Stimulated activated CD4-positive, alpha-beta T cell treated with anti-CD3 and anti-CD28 coated beads, Interleukin-1b, Interleukin-23, amount 100 ng/mL, for 1 hour (primary cell): Measurements from ENCODE around the gene PSKH1.

Experiments used
- DNase-seq, 2 donors: peaks; one replicate each; pipeline ENCODE4 v3.0.0-alpha.2; 2020; ENCODE audit warnings: low read depth in 2 of 2

The PSKH1 gene

DNA sequence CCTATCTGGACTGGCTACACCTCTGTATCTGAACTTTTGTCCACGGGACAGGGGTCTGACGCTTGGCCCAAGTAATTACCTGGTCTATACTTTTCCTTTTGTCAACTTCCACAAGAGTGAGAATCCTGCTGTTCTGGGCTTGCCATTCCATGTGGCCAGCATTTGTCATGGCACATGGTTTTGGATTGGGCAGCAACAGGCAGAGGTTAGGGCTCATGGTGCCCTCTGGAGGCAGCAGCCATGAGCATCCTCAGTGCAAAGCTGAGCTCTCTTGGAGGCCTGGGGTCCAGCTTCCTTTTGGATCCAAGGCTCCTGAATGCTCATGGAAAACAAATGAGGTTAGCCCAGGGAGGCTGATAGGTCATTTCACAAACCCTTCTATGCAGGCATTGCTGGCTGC, 27.7 kb upstream of the PSKH1 start:
- no peak for DNase-seq

DNA sequence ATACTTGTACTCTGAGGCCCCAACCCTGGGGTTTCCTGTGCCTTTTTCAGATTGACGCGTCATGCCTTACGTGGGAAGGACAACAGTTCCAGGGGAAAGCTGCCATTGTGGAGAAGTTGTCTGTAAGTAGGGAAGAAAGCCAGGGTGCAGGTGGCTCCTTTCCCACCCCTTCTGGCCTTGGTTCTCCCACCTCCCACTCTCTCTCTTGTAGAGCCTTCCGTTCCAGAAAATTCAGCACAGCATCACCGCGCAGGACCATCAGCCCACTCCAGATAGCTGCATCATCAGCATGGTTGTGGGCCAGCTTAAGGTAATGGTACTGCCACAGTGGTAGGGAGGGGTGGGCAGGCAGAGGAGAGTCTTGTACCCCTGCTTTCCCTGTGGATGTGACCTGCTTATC, 24.8 kb upstream of the PSKH1 start:
- DNase-seq, result no peak

DNA sequence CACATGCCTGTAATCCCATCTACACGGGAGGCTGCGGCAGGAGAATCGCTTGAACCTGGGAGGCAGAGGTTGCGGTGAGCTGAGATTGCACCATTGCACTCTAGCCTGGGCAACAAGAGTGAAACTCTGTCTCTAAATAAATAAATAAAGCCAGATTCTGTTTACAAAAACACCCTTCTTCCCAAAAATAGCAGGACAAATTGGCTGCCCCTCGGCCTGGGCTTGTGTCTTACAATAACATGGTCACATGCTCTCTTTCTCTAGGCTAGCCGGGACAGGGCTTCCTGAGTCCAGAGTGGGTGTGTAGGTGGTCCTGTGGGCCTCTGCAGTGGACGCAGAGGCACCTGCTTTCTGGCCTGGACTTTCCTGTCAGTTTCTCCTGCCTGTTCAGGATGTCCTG, 23.4 kb upstream of the PSKH1 start:
- no peak for DNase-seq

DNA sequence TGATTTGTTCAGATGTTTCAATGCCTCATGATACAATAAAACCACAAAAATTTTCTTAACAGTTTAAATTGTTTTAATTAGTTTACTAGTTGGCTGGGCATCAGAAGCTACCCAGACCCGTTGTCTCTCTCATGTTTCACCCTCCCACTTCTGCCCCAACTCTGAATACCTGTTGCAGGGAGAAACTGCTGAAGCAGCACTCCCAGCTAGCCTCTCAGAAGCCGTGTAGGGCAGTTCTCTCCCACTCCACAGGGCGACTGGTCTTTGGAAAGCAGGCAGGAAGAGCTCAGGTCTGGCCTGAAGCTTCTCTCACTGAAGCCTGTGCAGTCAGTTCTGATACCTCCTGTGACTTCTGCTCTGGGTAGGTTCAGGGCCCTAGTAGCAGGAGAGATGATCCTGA, 21.8 kb upstream of the PSKH1 start:
- DNase-seq, result no peak

DNA sequence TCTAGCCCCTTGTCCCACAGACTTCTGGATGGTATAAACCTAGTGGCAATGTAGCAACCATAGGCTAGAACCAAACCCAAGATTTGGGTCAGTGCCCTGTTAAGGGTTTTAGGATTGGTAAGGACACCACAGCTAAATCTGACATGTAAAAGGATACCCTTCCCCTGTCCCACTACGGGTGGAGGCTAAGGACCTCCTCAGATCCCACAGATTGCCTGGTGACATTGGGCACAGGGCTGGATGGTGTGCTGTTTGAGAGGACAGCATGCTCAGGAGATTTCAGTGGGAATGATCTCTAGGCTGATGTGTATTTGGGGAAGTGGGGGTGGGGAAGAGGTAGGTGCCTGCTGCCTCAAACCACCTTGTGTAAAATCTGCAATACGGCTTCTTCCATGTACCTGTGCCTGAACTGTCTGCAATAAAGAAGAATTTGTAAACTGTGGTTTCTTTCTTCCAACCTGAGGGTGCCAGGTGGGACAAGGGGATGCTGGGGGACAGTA, 20.9 kb upstream of the PSKH1 start:
- DNase-seq, result no peak

DNA sequence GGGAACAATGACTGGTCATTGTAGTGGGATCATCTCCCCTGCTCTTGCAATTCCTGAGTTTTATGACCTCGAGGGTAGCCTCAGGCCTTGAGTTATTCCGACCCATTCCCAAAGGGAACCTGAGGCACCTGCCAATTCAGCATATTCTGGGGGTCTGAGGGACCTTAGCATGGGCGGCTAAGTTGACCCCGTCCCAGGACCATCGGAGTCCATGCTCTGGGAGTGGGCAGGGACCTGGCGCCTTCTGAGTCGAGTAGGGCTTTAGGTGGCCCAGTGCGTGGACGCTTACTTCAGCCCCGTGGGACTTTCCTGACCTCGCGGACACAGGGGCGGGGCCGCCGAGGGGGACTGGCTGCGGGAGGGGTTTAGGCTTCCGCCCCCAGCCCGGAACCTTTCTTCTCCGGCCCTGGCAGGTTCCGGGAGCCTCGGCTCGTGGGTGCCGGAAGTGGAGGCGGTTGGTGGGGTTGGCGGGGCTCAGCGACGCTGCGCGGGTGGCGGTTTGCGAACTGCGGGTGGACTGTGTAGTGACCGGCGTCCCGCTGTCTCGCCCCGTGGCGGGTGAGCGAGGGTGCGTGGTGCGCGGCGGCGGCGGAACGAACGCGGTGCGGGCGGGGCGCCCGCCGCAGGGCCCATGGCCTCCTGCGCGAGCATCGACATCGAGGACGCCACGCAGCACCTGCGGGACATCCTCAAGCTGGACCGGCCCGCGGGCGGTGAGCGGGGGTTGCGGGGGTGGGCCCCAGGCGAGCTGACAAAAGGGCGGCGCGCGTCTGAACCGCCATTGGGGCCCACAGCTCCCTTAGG, 20.2 kb upstream of the PSKH1 start, which contains the start of gene EDC4:
TSS of gene EDC4 (plus strand) at position 422 of the 804 bp plus-strand sequence. CDS start at position 632, 210 bp downstream.
- DNase-seq, result peak; percentile 69 to 84

DNA sequence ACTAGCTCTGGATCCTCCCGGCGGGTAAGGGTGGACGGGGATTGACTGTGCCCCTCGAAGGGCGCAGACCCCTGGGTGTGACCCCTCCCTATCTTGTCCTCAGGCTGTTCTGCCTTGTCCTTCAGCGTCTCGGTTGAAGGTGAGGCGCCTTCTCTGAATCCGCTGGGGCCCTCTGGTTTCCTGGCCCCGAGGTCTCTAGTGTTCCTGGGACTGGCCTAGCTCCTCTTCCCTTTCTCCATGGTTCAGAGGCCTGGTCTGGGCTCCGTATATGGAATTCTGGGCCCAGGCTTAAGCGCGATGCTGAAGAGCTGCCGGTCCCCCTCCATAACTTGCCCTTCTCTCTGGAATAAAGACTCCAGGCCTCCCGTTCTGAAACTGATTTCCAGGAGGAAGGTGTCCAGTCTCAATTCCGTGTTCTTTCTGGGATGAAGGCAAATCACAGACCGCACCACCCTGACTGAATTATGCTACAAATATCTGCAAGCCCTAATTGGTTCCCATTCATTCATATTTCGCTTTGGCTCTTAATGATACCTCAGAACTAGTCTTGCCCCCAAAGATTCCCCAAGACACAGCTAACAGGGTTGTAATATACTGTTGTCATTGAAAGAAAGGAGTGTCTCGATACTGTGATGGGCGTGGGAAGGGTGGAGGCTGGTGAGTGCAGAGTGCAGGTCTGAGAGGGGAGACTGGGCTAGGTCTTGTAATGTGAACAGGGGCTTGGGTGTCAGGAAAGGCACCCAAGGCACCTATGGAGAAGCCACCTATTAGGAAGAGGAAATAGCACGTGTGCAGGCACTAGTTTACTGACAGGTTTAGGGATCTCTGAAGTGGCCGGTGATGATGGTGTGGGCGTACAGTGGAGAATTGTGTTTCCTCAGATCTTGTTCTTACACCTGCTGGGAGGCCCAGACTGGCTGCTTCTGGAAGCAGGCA, 19.4 kb upstream of the PSKH1 start:
- no peak for DNase-seq

DNA sequence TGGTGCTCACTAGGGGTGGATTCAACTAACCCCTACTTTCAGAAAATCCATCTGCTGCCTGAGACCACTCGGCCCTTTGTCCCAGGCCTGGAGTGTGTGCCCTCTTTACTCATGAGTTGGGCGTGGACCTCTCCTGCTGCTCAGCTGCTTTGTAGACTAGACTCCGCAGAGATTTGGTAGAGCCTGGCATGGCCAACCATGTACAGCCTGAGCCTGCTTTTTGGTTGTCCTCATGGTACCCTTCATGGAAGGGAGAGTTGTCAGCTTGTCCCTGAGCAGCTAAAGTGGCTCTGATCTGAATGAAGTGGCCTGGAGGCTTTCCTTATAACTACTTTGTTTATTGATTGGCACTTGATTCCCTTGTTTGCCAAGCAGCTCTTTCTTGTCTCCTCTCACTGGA, 18.7 kb upstream of the PSKH1 start:
- DNase-seq, result no peak

DNA sequence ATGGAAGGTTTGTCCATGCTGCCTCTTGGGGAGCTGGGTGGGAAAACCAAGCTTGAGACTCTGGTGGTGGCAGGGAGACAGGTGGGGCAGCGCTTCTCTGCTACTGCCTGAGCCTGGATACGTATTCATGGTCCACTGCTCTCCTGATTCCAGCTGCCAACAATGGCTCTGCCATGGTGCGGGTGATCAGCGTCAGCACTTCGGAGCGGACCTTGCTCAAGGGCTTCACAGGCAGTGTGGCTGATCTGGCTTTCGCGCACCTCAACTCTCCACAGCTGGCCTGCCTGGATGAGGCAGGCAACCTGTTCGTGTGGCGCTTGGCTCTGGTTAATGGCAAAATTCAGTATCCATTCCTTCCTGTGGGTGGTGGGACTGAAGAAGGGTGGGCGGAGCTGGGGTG, 16.0 kb upstream of the PSKH1 start:
- DNase-seq, result no peak

DNA sequence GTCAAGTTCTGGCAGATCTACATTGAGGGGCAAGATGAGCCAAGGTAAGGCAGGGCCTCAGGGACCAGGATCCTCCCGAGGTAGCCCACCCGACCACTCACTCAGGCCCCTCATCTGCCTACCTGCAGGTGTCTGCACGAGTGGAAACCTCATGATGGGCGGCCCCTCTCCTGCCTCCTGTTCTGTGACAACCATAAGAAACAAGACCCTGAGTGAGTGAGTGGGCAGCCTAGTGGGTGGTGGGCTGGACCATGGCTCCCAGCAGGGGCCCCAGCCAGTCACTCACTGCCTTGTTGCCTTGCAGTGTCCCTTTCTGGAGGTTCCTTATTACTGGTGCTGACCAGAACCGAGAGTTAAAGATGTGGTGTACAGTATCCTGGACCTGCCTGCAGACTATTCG, 14.8 kb upstream of the PSKH1 start:
- no peak for DNase-seq

DNA sequence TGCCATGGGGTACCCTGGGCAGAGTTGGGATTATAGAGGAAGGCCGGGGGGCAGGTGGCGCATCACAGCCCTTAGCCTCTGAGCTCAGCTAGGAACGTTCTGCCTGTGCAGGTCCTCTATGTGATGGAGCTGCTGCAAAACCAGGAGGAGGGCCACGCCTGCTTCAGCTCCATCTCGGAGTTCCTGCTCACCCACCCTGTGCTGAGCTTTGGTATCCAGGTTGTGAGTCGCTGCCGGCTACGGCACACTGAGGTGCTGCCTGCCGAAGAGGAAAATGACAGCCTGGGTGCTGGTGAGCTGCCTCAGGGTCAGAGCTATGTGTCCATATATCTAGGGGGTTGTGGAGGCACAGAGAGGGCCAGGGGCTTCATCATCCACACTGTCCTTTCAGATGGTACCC, 14.2 kb upstream of the PSKH1 start:
- no peak for DNase-seq

DNA sequence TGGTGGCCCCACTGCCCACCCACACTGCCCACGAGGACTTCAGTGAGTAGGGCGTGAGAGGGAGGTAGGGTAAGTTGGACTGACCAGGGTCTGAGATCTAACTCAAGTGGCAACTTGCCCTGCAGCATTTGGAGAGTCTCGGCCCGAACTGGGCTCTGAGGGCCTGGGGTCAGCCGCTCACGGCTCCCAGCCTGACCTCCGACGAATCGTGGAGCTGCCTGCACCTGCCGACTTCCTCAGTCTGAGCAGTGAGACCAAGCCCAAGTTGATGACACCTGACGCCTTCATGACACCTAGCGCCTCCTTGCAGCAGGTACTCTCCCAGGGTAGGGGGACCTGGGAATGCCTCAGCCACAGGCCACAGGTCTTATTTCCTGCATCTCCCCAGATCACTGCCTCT, 13.6 kb upstream of the PSKH1 start:
- no peak for DNase-seq

DNA sequence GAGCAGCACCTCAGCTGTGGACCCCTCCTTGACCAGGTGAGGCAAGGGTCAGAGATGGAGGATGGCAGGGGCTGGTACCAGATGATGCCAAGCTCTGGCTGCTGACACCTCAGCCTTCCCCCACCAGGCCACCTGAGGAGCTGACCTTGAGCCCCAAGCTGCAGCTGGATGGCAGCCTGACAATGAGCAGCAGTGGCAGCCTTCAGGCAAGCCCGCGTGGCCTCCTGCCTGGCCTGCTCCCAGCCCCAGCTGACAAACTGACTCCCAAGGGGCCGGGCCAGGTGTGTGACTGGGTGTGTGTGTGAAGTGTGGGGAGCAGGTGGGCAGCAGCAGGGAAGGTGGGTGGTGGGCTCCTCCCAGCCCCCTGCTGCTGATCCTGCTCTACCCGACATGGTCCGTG, 13.1 kb upstream of the PSKH1 start:
- no peak for DNase-seq

DNA sequence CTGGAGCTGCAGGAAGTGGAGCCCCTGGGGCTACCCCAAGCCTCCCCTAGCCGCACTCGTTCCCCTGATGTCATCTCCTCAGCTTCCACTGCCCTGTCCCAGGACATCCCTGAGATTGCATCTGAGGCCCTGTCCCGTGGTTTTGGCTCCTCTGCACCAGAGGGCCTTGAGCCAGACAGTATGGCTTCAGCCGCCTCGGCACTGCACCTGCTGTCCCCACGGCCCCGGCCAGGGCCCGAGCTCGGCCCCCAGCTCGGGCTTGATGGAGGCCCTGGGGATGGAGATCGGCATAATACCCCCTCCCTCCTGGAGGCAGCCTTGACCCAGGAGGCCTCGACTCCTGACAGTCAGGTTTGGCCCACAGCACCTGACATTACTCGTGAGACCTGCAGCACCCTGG, 12.5 kb upstream of the PSKH1 start:
- no peak for DNase-seq

DNA sequence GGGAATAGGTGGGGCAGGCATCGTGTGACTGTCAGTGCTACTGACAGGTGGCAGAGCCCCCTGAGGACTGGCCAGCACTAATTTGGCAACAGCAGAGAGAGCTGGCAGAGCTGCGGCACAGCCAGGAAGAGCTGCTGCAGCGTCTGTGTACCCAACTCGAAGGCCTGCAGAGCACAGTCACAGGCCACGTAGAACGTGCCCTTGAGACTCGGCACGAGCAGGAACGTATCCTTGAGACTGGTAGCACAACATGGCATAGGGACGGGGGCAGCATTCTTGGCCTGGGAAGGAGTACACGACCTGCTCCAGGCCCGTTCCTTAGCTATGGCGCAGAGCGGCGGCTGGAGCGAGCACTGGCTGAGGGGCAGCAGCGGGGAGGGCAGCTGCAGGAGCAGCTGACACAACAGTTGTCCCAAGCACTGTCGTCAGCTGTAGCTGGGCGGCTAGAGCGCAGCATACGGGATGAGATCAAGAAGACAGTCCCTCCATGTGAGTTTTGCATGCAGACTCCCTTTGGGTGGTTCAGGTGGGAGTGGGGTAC, 11.4 kb upstream of the PSKH1 start:
- DNase-seq, result no peak

DNA sequence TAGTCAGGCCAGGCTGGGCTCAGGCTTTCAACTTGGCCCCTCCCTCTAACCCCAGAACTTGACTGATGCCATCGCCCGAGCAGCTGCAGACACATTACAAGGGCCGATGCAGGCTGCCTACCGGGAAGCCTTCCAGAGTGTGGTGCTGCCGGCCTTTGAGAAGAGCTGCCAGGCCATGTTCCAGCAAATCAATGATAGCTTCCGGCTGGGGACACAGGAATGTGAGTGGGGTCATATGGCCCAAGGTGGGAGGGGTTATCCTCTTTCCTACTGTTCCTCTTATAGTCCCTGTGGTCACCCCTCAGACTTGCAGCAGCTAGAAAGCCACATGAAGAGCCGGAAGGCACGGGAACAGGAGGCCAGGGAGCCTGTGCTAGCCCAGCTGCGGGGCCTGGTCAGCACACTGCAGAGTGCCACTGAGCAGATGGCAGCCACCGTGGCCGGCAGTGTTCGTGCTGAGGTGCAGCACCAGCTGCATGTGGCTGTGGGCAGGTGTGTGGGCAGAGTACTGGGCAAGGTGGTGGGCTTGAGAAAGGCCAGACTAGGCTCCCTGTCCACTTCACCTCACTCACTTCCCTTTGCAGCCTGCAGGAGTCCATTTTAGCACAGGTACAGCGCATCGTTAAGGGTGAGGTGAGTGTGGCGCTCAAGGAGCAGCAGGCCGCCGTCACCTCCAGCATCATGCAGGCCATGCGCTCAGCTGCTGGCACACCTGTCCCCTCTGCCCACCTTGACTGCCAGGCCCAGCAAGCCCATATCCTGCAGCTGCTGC, 10.5 kb upstream of the PSKH1 start:
- no peak for DNase-seq

DNA sequence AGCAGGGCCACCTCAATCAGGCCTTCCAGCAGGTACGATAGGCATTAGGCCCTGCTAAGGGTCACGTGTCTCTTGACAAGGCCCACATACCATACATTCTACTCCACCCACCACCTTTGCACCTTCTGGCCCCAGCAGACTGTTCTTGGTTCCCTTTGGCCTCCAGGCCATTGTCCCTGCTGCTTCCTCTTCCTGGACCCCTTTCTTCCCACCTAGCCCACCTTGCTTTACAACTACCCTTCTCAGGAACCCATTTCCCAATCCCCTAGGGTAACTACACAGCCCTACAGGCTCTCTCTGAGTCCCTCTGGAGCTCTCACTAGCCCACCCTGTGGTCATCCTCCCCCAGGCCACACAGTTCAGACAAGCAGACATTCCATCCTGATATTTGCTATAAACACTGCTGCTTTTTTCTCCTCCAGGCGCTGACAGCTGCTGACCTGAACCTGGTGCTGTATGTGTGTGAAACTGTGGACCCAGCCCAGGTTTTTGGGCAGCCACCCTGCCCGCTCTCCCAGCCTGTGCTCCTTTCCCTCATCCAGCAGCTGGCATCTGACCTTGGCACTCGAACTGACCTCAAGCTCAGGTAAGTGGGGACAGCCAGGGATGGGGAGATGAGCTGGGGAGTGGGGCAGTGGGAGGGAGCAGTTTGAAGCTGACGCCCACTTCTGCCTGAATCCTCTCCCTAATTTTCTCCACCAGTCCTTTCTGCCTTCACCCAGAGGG, 9.7 kb upstream of the PSKH1 start:
- DNase-seq, result no peak

DNA sequence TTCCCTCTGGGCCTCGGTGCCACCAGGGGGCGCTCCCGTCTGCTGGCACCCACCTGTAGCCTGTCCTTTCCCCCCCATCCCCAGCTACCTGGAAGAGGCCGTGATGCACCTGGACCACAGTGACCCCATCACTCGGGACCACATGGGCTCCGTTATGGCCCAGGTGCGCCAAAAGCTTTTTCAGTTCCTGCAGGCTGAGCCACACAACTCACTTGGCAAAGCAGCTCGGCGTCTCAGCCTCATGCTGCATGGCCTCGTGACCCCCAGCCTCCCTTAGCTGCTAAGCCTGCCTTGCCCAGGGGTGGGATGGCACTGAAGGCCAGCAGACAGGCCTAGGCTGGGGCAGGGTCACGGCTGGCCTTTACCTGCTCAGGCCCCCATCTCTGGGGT, 9.2 kb upstream of the PSKH1 start:
- peak; percentile 48 to 70 for DNase-seq

DNA sequence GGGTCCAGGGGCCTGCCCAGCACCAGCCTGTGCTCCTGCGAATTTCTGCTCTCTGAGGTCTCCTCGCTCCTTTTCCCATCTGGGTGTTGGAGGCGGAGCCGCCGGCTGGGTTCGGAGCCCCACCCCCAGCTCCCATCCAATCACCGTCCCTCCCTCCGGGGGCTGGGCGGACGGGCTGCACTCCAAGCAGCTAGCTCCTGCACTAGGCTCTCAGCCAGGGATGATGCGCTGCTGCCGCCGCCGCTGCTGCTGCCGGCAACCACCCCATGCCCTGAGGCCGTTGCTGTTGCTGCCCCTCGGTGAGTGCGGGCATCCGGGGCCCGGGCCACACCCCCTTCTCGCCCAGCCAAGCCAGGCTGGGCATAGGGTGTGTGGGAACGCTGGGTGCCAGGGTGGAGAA, 8.4 kb upstream of the PSKH1 start, which contains the start of gene NRN1L:
TSS of gene NRN1L (plus strand) at position 202 of the 400 bp plus-strand sequence. CDS start at position 221, 19 bp downstream.
- DNase-seq, result no peak

DNA sequence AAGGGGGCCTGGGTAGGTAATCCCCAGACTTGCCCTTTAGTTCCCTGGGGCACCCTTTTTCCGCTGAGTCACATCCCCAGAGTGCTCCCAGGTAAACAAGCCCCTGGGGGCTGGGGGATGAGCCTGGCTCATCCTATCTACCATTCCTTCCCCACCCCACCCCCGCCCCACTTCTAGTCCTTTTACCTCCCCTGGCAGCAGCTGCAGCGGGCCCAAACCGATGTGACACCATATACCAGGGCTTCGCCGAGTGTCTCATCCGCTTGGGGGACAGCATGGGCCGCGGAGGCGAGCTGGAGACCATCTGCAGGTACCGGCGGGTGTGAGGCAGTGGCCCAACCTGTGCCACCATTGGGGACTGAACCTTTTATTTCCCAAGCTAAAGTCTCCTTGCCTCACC, 7.5 kb upstream of the PSKH1 start:
- no peak for DNase-seq

DNA sequence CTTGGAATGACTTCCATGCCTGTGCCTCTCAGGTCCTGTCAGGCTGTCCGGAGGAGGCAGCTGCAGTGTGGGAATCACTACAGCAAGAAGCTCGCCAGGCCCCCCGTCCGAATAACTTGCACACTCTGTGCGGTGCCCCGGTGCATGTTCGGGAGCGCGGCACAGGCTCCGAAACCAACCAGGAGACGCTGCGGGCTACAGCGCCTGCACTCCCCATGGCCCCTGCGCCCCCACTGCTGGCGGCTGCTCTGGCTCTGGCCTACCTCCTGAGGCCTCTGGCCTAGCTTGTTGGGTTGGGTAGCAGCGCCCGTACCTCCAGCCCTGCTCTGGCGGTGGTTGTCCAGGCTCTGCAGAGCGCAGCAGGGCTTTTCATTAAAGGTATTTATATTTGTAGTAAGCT, 7.1 kb upstream of the PSKH1 start:
- no peak for DNase-seq
